A549 treated with DMSO at 1 μM for 4 hours (cell line): Measurements from ENCODE around the gene CD93. TPM values are rescaled to one million over a fixed set of nuclear protein-coding genes. Genes with fewer than 3 reads are reported as not detected.

Source experiments
- total RNA-seq: library from RNA; stranded (reverse); fragments of 200-300 nt; extraction: Qiagen RNA extraction; gene quantifications from 5 replicates; pipeline ENCODE4 v1.2.3, GENCODE V29; 2022; ENCODE audit warnings: low read depth

The CD93 gene, protein sequence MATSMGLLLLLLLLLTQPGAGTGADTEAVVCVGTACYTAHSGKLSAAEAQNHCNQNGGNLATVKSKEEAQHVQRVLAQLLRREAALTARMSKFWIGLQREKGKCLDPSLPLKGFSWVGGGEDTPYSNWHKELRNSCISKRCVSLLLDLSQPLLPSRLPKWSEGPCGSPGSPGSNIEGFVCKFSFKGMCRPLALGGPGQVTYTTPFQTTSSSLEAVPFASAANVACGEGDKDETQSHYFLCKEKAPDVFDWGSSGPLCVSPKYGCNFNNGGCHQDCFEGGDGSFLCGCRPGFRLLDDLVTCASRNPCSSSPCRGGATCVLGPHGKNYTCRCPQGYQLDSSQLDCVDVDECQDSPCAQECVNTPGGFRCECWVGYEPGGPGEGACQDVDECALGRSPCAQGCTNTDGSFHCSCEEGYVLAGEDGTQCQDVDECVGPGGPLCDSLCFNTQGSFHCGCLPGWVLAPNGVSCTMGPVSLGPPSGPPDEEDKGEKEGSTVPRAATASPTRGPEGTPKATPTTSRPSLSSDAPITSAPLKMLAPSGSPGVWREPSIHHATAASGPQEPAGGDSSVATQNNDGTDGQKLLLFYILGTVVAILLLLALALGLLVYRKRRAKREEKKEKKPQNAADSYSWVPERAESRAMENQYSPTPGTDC
- total RNA-seq: not detected in 5 replicates

DNA sequence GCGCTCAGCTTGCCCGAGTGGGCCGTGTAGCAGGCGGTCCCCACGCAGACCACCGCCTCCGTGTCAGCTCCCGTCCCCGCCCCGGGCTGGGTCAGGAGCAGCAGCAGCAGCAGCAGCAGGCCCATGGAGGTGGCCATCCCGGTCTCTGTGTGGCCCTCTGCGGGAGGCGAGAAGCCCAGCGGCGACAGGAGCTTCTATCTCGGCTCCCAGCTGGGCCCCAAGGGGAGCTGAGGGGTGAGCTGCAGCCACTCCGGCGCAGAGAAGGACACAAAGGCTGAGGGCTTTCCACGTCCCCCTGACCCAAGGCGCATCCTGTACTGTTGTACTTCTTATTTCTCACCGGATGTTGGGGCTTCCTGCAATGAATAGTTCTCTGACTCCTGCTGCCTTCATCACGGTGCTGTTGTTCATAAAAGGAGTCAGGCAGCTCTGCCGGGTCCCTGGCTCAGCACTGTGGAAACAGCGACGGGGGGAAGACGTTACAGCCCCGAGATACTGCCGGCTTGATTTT lies at the start of gene CD93:
Gene CD93, minus strand, starts transcription at position 269 of the 511 bp plus-strand sequence. Its CDS starts 132 bp downstream, at position 137.

DNA sequence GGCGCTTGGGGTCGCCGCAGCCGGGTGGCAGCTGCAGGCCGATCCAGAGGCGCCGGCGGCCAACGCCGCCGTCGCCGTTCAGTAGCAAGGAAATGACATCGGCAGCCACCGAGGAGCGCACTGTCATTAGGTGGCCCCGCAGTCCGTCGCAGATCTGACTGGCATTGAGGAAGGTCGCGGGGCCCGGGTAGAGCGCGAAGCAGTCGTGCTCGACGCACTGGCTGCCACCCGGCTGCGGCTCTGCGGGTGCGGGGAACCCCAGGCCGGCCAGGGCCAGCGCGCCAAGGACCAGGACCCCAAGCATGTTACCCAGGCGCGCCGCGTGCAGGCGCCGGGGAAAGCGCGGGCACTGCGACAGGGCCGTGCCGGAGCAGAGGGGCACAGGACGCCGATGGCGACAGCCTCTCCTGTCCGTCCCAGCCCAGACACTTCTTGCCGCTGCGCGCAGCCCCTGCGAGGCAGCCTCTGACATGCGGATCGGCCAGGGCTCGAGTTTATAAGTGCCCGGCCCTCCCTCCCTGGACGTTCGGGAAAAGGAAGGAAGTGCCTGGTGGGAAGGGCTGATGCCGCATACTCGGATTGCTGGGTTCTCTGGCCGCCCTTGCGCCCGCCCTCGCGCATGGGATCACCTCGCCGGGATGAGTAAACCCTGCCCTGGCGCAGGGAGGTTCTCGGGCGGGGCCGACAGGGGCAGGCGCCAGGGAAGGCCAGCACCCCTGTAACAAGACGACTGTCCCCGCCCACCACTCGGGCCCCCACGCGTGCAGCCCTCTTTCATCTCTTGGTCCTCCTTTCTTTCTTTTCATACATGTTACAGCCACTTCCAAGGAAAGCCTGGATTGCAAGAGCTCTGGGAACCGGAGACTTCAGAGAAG lies 36.7 kb downstream of the CD93 start, which contains the start of gene THBD:
Gene THBD, minus strand, starts transcription at position 472 of the 875 bp plus-strand sequence. Its CDS starts 168 bp downstream, at position 304.

DNA sequence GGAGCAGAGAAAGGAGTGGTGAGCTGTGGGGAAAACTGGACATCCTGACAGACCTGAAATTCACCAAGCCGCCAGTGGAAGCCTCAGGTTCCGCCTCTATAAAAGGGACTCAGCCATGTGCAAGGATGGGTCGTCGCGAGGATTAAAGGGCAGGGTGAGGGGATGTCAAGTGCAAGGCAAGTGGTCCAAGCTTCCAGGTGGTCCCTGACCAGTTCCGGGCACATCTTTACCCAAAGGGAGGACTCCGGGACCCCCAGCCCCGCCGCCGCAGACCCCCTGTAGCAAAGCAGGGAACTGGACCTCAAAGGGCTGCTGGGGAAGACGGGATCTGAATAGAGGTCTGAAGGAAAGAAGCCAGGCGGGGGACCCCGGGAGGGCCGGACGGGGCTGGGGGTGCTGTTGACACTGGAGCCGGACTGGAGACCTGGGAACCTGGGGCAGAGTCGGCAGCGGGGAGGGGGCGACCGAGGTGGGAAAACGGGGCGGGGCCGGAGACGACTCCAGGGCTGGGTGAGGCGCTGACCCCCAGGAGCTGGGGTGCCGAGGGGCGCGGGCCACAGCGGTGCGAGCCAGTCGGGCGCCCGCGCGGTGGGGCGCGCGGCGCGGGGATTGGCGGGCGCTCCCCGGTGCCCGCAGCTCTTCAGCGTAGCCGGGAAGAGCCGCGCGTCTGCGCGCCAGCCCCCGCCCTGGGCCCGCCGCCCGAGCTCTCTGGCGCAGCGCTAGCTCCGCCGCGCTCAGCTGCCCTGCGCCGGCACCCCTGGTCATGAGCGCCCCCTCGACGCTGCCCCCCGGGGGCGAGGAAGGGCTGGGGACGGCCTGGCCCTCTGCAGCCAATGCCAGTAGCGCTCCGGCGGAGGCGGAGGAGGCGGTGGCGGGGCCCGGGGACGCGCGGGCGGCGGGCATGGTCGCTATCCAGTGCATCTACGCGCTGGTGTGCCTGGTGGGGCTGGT lies 51.1 kb downstream of the CD93 start, which contains the start of gene SSTR4:
Gene SSTR4, plus strand, starts transcription at position 592 of the 951 bp plus-strand sequence. Its CDS starts 172 bp downstream, at position 764.

Other genes starting within 250 kb of the CD93 start
- not detected in 5 replicates for gene SSTR4, start 51.0 kb downstream of the CD93 start, total RNA-seq
- gene THBD, start 36.7 kb downstream of the CD93 start, total RNA-seq: 21.5 to 29.2 TPM (median 25.5 TPM) in 5 replicates